NAMALWA (cell line): Measurements from ENCODE around the gene ERO1B.
A peak's percentile ranks its signal among the peaks of the same experiment; 100 is the strongest.

Source experiments
- DNase-seq: peaks from one replicate; pipeline ENCODE4 v3.0.0-alpha.2; 2015; ENCODE audit warnings: low spot score

Gene ERO1B

DNA sequence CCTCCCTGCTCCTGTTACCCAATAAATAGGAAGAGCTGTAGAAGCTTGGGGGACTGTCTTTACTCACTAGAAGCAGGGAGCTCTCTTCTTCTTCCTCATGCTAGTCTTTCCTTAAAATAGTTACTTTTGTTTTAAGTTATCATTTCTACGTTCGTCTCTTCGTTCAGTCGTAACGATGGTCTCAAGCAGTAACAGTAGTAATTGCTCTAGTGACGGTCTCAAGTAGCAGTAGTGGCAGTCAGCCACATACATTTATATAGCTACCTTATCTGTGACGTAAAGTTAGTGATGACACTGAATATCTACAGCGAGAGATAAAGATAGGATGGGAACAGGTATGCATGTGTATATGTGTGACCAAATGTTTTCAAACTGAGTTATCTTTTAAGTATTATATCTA is 15.4 kb upstream of the ERO1B start:
- DNase-seq: no peak

DNA sequence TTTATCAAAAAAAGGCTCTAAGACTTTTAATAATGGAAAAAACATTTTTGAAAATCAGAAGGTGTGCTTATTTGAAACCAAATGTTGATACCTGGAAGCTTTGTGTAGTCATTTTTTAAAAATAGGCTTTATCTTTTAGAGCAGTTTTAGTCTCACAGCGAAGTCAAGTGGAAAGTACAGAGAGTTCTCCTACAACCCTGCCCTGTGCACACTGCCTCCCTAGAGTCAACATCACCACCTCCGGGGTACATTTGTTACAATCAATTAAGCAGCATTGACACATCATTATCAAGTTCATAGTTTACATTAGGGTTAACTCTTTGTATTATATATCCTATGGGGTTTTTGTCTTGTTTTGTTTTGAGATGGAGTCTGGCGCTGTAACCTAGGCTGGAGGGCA is 10.7 kb upstream of the ERO1B start:
- DNase-seq: no peak

DNA sequence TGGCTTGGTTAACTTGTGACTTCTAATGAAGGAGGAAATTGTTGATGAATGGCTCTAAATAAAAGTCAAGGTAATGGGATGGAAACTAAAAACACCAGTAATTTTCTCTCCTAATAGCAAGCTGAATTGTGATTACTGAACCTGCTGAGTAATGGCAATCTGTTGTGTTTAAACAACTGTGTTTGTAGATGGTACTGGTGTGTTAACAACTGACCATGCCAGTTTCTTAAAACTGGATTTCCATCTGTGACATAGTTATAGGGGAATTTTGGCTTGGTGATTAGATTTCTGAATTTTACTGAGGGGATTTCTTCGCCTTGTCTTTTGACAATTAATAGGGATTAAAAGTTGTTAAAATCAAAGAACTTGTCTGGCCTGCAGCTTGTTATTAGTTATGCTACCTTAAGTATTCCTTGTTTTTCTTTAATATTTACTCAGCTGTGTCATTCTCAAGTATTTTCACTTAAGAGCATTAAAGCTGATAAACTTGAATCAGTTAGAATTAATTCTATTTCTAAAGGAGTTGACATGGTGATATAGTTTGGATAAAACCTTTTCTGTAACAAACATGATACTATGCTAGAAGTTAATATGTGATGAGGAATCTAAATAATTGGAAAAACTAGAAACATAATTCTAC is 7.9 kb upstream of the ERO1B start:
- no peak for DNase-seq

DNA sequence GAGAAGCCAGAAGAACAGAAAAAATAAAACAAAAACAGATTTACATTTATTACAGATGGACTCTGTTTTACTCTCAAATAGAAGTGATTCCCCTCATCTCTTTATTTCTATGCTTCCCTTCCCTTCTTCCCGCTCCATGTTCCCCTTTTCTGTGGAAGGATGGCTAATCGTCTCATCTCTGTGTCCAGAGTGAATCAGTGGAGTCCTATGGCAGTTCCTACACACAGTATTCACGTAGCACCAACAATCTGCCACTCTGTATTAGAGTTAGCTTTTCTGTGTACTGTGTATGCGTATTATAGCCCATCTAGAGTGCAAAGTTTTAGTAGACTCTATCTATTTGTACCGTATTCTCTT is 6.8 kb upstream of the ERO1B start:
- no peak for DNase-seq

DNA sequence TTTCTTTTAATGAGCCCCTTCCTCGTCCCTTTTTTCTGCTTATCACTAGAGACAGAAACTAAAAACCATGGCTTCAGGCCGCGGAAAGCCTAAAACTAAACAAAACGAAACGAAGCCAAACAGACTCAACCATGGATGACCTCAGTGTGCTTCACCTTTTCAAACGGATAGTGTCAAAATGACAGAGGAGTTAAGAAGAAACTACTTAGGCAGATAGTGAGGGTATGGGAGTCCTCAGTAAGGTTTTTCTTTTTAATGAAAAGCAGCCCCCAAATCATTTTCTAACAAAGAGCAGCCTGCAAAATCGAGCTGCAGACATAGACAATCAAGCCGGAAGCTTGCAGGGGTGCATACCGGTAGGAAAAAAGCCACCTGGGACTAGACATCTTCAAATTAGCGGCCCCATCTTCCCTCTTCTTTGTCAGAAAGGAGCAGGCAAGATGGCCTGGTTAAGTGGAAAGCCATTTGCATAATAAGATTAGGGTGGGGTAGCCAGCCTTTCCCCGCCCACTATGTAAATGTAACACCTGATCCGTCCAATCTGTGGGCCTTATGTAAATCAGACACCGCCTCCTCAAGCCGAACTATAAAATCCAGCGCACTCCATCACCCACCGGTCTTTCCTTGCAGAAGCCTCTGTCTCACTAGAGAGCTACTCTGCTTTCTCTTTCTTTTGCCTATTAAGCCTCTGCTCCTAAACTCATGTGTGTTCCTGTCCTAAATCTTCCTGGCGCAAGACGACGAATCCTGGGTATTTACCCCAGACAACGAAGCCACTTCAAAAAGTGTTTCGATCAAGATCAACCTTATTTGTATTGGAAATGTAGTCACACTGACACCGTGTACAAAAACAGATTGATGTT is 6.2 kb upstream of the ERO1B start:
- DNase-seq: peak; percentile 58

DNA sequence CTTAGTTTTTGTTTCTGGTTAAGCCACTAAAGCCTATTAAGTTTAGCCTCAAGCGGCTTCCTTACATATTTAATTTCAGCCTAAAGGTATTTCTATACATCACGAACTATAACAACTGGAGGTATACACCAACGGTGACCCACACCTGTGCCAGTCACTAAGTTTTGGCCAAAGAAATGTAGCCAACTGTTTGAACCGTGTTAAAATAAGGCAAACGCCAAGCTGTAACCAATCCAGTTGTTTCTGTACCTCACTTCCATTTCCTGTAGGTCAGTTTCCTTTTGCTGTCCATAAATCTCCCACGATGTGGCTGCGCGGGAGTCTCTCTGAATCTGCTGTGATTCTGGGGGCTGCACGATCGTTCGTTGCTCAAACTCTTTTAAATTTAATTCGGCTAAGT is 5.6 kb upstream of the ERO1B start:
- DNase-seq: no peak

DNA sequence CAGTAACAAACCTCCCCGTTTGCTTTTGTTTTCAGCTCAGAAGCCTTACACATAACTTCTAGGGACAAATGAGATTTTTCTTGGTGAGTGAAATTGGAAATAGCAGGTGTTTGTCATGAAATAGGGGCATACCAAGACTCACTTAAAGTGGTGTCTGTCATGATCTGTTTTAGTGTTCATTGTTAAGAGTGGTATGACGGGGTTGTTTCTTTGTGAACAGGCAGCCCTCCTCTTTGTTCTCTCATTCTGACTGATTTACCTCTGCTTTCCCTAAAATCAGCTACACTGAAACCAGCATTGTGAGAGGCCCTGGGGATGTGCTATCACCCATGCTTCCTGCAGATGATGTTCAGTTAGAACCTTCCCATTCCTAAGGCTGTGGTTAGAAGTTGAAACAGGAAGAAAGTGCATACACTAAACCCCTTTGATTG is 2.5 kb upstream of the ERO1B start:
- peak; percentile 78 for DNase-seq

DNA sequence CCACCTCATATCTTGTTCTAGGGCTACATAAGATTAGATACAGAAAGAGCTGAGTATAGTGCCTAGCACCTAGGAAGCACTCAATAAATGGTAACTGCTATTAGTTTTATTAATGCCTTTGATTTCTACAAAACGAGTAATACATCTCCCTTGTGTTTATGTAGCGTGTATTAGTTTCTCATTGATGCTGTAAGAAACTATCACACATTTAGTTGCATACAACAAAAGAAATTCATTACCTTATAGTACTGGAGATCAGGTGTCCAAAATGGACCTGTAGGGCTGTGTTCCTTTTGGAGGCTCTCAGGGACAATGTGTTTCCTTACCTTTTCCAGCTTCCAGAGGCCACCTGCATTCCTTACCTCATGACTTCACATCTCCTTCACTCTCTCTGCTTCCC is 961 bp upstream of the ERO1B start:
- no peak for DNase-seq

DNA sequence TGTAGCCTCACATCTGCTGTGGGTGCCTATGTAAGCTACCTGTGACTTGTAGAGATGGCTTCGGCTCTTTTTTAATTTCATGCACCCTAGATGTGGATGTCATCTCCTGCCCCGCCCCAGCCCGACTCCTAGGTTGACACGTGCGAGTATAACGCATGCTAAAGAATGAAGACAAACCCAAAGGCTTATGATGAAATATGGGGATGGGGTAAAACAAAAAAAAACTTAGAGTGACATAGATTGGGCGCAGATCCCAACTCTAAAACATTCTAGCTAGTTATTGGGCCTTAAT is 613 bp upstream of the ERO1B start:
- peak; percentile 72 for DNase-seq

DNA sequence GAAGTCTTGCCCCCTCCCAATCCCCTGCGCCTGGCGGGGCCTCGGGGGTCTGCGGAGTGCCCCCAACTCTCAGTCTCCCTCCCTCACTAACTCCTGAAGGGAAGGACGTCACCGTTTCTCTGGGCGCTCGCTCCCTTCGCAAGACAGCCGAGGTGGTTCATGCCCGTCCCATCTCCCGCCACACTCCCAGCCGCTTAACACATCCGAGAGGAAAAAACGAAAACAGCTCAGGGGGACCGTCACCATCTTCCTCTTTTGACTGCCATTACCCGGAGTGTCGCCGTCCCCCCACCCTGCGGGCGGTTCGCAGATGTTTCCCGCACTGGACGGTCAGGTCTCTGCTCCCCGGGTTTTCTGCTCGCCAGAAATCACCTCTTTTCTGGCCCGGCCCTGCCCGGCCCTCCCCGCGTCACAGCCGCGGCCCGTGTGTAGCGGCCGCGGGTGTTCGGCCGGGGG is 532 bp downstream of the ERO1B start:
- DNase-seq: peak; percentile 55

DNA sequence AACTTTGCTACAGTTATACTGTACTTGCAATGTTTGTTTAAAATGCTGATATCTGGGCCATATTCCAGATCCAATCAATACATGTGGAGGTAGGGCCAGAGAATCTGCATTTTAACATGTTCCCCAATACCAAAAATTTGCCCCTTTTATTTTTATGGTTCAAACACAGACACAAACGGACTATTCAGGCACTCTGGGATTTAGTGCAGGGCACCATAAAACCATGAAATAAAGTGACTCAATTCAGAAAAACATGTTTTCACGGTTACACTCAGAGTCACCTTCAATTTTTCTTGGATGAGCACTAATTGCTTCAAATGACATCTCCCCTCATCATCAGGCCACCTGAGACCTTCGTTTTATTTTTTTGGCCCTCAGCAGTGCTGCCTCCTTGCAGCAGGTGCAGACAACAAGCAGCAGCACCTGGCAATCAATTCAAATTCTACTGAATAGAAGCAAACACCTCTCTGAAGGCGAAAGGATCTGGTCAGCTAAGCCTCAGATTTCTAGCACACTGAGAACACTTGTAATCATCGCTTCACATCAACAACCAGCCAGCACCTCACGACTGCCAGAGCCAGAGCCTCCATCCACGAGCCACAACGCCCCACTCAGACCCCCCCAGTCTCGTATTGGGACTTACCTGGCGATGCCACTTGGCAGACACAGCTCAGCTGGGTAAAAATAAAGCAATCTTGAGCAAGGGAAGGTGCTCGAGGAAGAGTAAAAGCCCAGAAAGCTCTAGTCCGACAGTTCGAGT is 1.1 kb downstream of the ERO1B start:
- DNase-seq: peak; percentile 49

DNA sequence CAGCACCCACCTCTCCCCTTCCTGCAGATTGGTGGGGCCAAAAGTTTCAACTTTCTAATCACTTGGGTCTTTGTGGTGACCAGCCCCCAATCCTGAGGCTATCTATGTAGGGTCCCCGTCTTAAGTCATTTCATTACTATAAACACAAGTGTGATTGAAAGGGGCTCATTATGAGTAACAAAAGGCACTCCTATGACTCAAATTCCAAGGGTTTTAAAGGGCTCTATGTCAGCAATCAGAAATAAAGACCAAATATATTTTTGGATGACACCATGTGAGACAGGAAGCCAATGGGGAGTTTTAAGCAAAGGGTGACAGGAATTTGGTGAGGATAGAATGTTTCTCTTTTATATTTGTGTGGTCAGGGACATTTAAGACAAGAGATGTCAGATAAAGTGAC is 6.2 kb downstream of the ERO1B start:
- DNase-seq: no peak

DNA sequence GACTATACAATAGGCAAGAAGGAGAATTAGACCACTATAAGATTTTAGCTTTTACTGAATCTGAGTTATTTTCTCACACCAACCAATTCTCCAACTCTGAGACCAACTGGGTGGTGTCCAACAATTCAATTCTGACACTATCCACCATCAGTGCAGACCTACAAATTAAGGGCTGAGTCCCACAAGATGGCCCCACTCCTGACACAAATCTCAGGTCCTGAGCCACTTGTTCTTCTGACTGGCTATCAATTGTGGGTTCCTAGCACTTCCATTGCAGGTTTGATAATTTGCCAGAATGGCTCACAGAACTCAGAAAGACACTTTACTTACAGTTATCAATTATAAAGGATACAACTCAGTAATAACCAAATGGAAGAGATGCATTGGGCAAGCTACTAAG is 6.7 kb downstream of the ERO1B start:
- no peak for DNase-seq

DNA sequence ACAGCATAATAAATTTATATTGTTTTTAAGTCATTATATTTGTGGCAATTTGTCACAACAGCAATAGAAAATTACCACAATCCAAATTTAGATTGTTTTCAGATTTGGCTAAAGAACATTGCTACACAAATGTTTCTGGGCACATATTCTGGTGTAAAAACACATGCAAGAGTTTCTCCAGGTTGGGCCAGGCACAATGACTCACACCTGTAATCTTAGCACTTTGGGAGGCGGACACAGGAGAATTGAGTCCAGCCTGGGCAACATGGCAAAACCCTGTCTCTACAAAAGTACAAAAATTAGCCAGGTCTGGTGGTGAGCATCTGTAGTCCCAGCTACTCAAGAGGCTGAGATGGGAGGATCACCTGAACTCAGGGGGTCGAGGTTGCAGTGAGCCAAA is 8.4 kb downstream of the ERO1B start:
- no peak for DNase-seq

DNA sequence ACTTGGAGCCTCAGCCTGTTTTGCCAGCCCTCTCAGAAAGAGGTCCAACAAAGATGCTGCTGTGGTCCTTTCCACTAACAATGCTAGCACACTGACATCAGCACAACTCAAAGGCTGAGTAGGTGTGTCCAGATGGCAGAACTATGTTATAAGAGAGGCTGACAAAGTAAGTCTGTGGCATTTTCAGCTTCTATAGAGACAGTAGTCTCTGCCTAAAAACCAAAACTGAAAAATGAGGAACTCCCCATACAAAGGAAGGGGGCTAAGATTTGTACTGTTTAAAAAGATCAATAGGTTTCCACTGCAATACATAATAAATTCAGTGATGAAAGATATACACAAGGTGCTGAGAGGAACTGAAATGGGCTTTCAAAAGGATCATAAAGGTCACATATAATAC is 12.3 kb downstream of the ERO1B start:
- DNase-seq: no peak

DNA sequence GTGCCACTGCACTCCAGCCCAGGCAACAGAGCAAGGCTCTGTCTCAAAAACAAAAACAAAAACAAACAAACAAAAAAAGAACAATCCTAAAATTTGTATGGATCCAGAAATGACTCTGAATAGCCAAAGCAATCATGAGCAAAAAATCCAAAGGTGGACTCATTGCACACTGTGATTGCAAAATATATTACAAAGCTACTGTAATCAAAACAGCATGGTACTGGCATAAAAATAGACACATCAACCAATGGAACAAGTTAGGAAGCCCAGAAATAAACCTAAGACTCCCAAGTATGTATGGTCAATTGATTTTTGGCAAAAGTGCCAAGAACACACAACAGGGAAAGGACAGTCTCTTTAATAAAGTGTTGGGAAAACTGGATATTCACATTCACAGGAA is 19.9 kb downstream of the ERO1B start:
- DNase-seq: no peak

DNA sequence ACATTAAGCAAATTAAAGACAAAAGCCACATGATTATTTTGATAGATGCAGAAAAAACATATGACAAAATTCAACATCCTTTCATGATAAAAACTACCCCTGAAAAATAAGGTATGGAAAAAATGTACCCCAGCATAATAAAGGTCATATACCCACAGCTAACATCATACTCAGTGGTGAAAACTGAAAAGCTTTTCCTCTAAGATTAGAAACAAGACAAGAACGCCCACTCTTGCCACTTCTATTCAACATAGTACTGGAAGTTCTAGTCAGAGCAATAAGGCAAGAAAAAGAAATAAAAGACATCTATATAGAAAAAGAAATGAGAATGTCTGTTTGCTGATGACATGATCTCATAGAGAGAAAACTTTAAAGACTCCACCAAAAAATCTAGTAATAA is 20.7 kb downstream of the ERO1B start:
- DNase-seq: no peak

DNA sequence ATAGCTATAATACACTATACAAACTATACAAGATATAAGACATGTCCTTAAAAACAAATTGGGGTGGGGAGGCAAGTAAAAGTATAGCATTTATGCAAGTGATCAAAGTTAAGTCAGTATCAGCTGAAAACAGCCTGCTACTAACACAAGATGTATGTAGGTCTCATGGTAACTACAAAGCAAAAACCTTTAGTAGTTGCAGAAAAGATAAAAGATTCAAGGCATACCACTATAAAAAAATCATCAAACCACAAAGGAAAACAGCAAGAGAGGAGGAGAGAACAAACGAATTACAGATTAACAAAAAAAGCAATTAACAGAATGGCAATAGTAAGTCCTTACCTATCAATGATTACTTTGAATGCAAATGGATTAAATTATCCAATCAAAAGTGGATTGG is 22.7 kb downstream of the ERO1B start:
- DNase-seq: no peak

DNA sequence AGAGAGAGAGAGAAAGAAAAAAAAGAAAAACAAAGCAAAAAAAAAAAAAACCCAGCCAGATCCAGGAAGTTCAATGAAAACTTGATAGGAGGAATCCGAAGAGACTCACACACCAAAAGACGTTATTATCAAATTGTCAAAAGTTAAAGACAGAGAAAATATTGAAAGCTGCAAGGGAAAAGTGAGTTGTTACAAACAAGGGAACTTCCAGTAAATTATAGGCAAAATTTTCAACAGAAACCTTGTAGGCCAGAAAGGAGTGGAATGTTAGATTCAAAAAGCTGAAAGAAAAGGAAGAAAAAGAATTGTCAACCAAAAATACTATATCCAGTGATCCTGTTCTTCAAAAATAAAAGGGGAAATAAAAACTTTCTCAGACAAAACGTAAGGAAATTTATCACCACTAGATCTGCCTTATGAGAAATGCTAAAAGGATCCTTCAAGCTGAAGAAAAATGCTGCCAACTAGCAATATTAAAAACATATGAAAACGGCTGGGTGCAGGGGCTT is 23.6 kb downstream of the ERO1B start:
- no peak for DNase-seq

DNA sequence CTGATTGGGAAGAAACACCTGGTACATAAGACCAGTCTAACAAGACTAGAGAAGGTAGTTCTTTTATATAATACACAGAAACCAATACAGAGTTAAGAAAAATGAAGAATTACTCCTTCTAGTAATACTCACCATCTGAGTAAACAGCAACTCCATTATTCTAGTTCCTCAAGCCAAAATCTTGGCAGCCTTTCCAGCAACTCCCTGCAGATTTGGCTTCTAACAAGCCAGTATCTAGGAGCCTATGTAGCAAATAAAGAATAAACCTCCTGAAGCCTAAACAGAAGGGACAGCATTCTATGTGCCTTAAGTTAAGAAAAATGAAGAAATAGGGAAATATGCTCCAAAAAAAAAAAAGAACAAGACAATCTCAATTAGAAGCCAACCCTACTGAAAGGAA is 24.5 kb downstream of the ERO1B start:
- DNase-seq: no peak

DNA sequence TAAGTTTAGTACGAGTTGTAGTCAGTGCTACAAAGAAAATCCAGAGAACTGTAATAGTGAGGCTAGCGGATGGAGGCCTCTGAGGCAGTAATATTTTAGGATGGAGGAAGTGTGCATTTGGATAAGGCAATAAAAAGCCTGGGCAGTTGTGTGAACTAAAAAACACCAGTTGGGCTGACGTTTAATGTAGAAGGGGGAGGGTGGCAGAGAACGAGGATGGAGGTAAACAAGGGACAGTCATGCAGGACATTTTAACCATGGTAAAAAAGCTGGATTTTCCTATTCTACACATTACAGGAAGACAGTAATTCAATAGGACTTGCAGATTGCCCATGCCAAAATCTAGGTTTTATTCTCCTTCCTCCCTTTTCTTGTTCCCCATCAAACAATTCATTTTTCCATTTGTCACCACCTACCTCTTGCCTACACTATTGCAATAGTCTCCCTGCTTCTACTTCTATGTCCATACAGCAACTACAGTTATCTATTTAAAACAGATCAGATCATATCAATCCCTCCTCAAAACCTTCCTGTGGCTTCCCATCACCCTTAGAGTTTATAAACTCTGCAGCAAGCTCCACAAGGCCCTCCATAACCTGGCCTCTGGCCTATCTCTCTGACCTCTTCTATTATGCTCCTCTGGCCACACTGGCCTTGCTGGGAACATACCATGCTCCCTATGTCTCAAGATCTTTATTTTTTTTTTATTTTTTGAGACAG is 27.7 kb downstream of the ERO1B start:
- no peak for DNase-seq

DNA sequence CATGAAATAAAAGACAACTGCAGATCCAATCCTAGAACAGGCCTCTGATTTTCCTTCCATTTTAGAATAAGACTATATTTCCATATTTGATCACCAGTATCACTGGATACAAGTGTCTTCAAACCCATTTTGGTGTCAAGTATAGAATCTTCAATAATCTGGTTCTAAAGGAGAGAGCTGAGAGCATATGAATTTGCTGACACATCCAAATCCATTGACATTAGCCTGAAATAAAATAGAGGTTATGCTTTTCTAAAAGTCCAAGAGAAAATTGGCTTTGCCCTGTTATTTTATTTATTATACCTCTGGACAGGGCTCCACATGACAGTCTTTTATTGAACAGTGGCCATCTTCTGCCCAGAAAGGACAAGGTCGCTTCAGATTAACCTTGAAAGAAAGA is 28.6 kb downstream of the ERO1B start:
- DNase-seq: no peak
